GM12878 (cell line): Measurements from ENCODE around the gene SLC22A7. TPM values are rescaled to one million over a fixed set of nuclear protein-coding genes. Genes with fewer than 3 reads are reported as not detected.

ENCODE experiments used
- ATAC-seq: fragments of 200-7000 bp; cut with Tn5 transposase; 3 replicates; pipeline ENCODE4 v1.9.1; 2020; ENCODE audit warnings: mild to moderate bottlenecking, moderate library complexity
- BruUV-seq: library from RNA; stranded (reverse); fragments of 400-500 nt; replicated peaks from 2 replicates; lab custom pipeline; 2021; lab: Mats Ljungman, UMichigan
- CTCF ChIA-PET: fragments of 300-600 bp; sonication (Branson Sonifier 250); formaldehyde crosslinking; extraction: SDS; loops from one replicate; lab custom pipeline; 2021; ENCODE audit warnings: inconsistent platforms; lab: Yijun Ruan, JAX
- POLR2A ChIA-PET: fragments of 350-600 bp; formaldehyde crosslinking; extraction: SDS; loops from one replicate; lab custom pipeline; 2021; ENCODE audit warnings: inconsistent platforms; lab: Charles Lee
- RAD21 ChIA-PET: fragments of 300-600 bp; sonication (Branson Sonifier 250); formaldehyde crosslinking; loops from one replicate; lab custom pipeline; 2023; ENCODE audit warnings: antibody characterized with exemption; ENCODE audit not compliant: unreplicated experiment; lab: Charles Lee
- SMC1A ChIA-PET: fragments of 300-600 bp; sonication (Branson Sonifier 250); formaldehyde crosslinking; loops from one replicate; lab custom pipeline; 2023; ENCODE audit not compliant: unreplicated experiment, uncharacterized antibody; lab: Charles Lee
- DNase-seq: peaks from one replicate; pipeline ENCODE4 v3.0.0-alpha.2; 2011; ENCODE audit warnings: low read depth, low spot score
- FAIRE-seq: peaks from 3 replicates; lab custom pipeline; 2011; peaks lifted over from hg19 to GRCh38; lab: Jason Lieb, UNC
- H2AFZ ChIP-seq: 2 replicates; pipeline ENCODE4 v1.6.0; 2011; ENCODE audit warnings: low read depth, low read length, control low read depth; ENCODE audit not compliant: control insufficient read depth
- H3K27ac ChIP-seq: 2 replicates; pipeline ENCODE4 v1.5.1; 2011; ENCODE audit warnings: control low read depth; ENCODE audit not compliant: control insufficient read depth, insufficient read depth
- H3K27me3 ChIP-seq, 2 experiments: replicated peaks in 1 of 2; 2 replicates each; pipeline versions ENCODE4 v1.6.0 to v1.6.1; 2011; ENCODE audit warnings: low read length in 1 of 2; ENCODE audit not compliant: control insufficient read depth in 2 of 2, insufficient read depth in 2 of 2
- H3K36me3 ChIP-seq, 2 experiments: 2 replicates each; pipeline ENCODE4 v1.5.1; 2011; ENCODE audit warnings: low read length in 1 of 2; ENCODE audit not compliant: control insufficient read depth in 2 of 2, insufficient read depth in 2 of 2
- H3K4me1 ChIP-seq: 2 replicates; pipeline ENCODE4 v1.6.1; 2011; ENCODE audit warnings: mild to moderate bottlenecking, low read length, moderate library complexity, mixed read lengths; ENCODE audit not compliant: control insufficient read depth, insufficient read depth
- H3K4me2 ChIP-seq: 2 replicates; pipeline ENCODE4 v1.6.0; 2011; ENCODE audit warnings: control low read depth; ENCODE audit not compliant: control insufficient read depth, insufficient read depth
- H3K4me3 ChIP-seq: fragments of 200-600 bp; sonication (generic); 2 replicates; pipeline ENCODE4 v1.5.1; 2016
- H3K79me2 ChIP-seq: 2 replicates; pipeline ENCODE4 v1.6.0; 2011; ENCODE audit warnings: low read length; ENCODE audit not compliant: control insufficient read depth, insufficient read depth
- H3K9ac ChIP-seq: 2 replicates; pipeline ENCODE4 v1.8.0; 2011; ENCODE audit warnings: low read length, control low read depth, mixed read lengths; ENCODE audit not compliant: control insufficient read depth, insufficient read depth
- H3K9me3 ChIP-seq: replicated peaks from 3 replicates; pipeline ENCODE4 v1.5.1; 2011; ENCODE audit warnings: mild to moderate bottlenecking, low read length; ENCODE audit not compliant: control insufficient read depth, insufficient read depth
- H4K20me1 ChIP-seq: 2 replicates; pipeline ENCODE4 v1.6.0; 2011; ENCODE audit not compliant: control insufficient read depth, insufficient read depth
- BMI1 ChIP-seq: fragments of 450-650 bp; IDR thresholded peaks from 2 replicates; pipeline ENCODE4 v1.6.1; 2016; ENCODE audit warnings: mild to moderate bottlenecking, moderate library complexity, borderline replicate concordance
- CREM ChIP-seq: IDR thresholded peaks from 2 replicates; pipeline ENCODE4 v1.6.1; 2014; ENCODE audit warnings: antibody characterized with exemption, low read depth
- NR2F1 ChIP-seq: fragments of 450-650 bp; conservative IDR thresholded peaks from 2 replicates; pipeline ENCODE4 v1.6.1; 2017; ENCODE audit warnings: mild to moderate bottlenecking
- SIN3A ChIP-seq: IDR thresholded peaks from 2 replicates; pipeline ENCODE4 v1.6.1; 2012; ENCODE audit warnings: low read depth, low read length, improper control_type of control experiment
- SMC3 ChIP-seq: IDR thresholded peaks from 2 replicates; pipeline ENCODE4 v1.6.1; 2011; ENCODE audit warnings: low read length, improper control_type of control experiment, borderline replicate concordance
- WGBS: methylation state at CpG from one replicate; pipeline ENCODE4 v1.1.6; 2016; ENCODE audit warnings: low lambda C conversion rate; ENCODE audit not compliant: insufficient replicate concordance, insufficient coverage; ENCODE audit errors: missing lambda C conversion rate; 5-methylcytosine and 5-hydroxymethylcytosine counted together
- in situ Hi-C: fragments of 300-500 bp; cut with MboI; formaldehyde crosslinking; loops from 9 replicates; pipeline ENCODE4 v1.14.3; 2018; ENCODE audit warnings: mixed read lengths
- intact Hi-C: fragments of 100-400 bp; cut with micrococcal nuclease; formaldehyde crosslinking; loops from one replicate; pipeline ENCODE4 v1.14.2; 2022; ENCODE audit not compliant: unreplicated experiment
- polyA plus RNA-seq, 11 experiments: library from polyadenylated mRNA; depleted of rRNA in 4 of 11; unstranded in 6 of 11; stranded (reverse) in 5 of 11; fragments of >200 nt; fragmentation: Nextera tagmentation in 4 of 11; fragmentation: Illumina TruSeq in 1 of 11; extraction: Ambion mirVana in 4 of 11; extraction: Trizol in 1 of 11; gene quantifications; 1 replicate in 1 of 11; 2 replicates in 10 of 11; pipeline versions ENCODE4 v1.2.1 to v1.2.3, GENCODE V29; 2011 to 2016; ENCODE audit warnings: inconsistent platforms in 2 of 11, missing spikeins in 2 of 11, low read depth in 1 of 11
- total RNA-seq, 4 experiments: library from RNA; depleted of rRNA in 3 of 4; stranded (reverse); fragments of >200 nt in 3 of 4; fragmentation: Illumina TruSeq in 1 of 4; extraction: Trizol in 1 of 4; gene quantifications; 2 replicates each; pipeline versions ENCODE4 v1.2.1 to v1.2.3, GENCODE V29; 2013 to 2021
- TF ChIP-seq, protein P1 (sequence below): fragments of 450-650 bp; IDR thresholded peaks from 2 replicates; pipeline ENCODE4 v1.6.1; 2016; ENCODE audit warnings: mild to moderate bottlenecking
- TF ChIP-seq, protein P2 (sequence below): IDR thresholded peaks from 2 replicates; pipeline ENCODE4 v1.6.1; 2012; ENCODE audit warnings: improper control_type of control experiment, low read depth, low read length; ENCODE audit not compliant: insufficient replicate concordance
- TF ChIP-seq, protein P3 (sequence below): fragments of 450-650 bp; IDR thresholded peaks from 2 replicates; pipeline ENCODE4 v1.6.1; 2018; ENCODE audit warnings: mild to moderate bottlenecking, low read depth, moderate library complexity; ENCODE audit not compliant: partially characterized antibody

The SLC22A7 gene
- total and polyA plus RNA-seq, 10 of the 15 experiments (the other 5 are each of a cell fraction or from before 2014, with no cell fraction given), result 0.08 to 0.31 TPM; not detected in 8

DNA sequence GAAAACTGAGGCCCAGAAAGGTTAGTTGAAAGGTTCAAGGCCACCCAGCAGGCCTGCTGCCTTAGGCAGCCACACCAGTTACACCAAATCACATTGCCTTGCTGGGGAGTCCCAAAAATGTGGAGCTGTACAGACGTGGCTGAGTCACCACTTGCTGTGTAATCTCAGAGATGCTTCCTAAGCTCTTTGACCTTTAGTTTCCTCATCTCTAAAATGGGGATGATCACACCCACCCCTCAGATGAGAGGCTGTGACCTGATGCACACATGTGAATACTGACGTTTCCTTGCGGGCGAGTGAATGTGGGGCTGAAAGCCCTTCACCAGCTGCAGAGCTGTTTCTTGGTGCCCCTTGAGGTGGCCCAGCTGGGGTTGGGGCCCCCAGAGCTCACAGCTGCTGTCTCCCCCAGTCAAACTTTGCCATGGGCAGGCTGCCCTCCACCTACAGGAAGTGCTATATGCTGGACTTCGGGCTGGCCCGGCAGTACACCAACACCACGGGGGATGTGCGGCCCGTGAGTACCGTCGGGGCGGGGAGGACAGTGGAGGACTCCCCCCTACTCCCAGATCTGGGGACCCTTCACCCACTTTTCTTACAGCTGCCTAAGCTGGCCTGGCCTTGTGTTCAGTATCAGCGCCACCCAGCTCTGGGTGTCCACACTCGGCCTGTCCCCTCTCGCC, 43.8 kb upstream of the SLC22A7 start:
- peaks cover 0 to 3% of the 10 kb centered on the region in 2 experiments; a peak in 1 of 4 replicates for H3K27me3 ChIP-seq
- in situ Hi-C loops, result no loop called here

More for the DNA sequence above, 43.8 kb upstream of the SLC22A7 start:
- Histone ChIP-seq H3K79me2 (no peaks in the 10 kb centered on the region), H3K4me1 (peaks cover 16% of the 10 kb centered on the region), H3K4me3 (no peak overlapping the region), H3K9ac (no peak overlapping the region), H3K9me3 (no peaks in the 10 kb centered on the region), H2AFZ (no peak overlapping the region), H3K27ac (no peak overlapping the region), H3K36me3 (no peaks in the 10 kb centered on the region), H3K4me2 (no peak overlapping the region), H4K20me1 (no peaks in the 10 kb centered on the region)
- ChIA-PET POLR2A (interaction anchor here (1.1 kb wide), 1 partner anchor 9 kb away, joined by 3 read pairs; no protein-coding TSS in a partner anchor), RAD21 (no interaction called here), CTCF (no interaction called here), SMC1A (interaction anchor here (0.8 kb wide), 1 partner anchor 67 kb away, joined by 3 read pairs; no protein-coding TSS in a partner anchor)
- no TSS peak for BruUV-seq
- FAIRE-seq (no peak), DNase-seq (no peak), ATAC-seq (peak; percentile 17; the same call in 2 of the 3 replicates)
- intact Hi-C loops, result no loop called here
- TF ChIP-seq NR2F1 (no peak), SMC3 (no peak), SIN3A (no peak), CREM (no peak), BMI1 (no peak)
- TF ChIP-seq, protein P1, sequence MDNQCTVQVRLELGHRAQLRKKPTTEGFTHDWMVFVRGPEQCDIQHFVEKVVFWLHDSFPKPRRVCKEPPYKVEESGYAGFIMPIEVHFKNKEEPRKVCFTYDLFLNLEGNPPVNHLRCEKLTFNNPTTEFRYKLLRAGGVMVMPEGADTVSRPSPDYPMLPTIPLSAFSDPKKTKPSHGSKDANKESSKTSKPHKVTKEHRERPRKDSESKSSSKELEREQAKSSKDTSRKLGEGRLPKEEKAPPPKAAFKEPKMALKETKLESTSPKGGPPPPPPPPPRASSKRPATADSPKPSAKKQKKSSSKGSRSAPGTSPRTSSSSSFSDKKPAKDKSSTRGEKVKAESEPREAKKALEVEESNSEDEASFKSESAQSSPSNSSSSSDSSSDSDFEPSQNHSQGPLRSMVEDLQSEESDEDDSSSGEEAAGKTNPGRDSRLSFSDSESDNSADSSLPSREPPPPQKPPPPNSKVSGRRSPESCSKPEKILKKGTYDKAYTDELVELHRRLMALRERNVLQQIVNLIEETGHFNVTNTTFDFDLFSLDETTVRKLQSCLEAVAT, result no peak
- TF ChIP-seq, protein P2, sequence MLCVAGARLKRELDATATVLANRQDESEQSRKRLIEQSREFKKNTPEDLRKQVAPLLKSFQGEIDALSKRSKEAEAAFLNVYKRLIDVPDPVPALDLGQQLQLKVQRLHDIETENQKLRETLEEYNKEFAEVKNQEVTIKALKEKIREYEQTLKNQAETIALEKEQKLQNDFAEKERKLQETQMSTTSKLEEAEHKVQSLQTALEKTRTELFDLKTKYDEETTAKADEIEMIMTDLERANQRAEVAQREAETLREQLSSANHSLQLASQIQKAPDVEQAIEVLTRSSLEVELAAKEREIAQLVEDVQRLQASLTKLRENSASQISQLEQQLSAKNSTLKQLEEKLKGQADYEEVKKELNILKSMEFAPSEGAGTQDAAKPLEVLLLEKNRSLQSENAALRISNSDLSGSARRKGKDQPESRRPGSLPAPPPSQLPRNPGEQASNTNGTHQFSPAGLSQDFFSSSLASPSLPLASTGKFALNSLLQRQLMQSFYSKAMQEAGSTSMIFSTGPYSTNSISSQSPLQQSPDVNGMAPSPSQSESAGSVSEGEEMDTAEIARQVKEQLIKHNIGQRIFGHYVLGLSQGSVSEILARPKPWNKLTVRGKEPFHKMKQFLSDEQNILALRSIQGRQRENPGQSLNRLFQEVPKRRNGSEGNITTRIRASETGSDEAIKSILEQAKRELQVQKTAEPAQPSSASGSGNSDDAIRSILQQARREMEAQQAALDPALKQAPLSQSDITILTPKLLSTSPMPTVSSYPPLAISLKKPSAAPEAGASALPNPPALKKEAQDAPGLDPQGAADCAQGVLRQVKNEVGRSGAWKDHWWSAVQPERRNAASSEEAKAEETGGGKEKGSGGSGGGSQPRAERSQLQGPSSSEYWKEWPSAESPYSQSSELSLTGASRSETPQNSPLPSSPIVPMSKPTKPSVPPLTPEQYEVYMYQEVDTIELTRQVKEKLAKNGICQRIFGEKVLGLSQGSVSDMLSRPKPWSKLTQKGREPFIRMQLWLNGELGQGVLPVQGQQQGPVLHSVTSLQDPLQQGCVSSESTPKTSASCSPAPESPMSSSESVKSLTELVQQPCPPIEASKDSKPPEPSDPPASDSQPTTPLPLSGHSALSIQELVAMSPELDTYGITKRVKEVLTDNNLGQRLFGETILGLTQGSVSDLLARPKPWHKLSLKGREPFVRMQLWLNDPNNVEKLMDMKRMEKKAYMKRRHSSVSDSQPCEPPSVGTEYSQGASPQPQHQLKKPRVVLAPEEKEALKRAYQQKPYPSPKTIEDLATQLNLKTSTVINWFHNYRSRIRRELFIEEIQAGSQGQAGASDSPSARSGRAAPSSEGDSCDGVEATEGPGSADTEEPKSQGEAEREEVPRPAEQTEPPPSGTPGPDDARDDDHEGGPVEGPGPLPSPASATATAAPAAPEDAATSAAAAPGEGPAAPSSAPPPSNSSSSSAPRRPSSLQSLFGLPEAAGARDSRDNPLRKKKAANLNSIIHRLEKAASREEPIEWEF, result no peak
- TF ChIP-seq, protein P3, sequence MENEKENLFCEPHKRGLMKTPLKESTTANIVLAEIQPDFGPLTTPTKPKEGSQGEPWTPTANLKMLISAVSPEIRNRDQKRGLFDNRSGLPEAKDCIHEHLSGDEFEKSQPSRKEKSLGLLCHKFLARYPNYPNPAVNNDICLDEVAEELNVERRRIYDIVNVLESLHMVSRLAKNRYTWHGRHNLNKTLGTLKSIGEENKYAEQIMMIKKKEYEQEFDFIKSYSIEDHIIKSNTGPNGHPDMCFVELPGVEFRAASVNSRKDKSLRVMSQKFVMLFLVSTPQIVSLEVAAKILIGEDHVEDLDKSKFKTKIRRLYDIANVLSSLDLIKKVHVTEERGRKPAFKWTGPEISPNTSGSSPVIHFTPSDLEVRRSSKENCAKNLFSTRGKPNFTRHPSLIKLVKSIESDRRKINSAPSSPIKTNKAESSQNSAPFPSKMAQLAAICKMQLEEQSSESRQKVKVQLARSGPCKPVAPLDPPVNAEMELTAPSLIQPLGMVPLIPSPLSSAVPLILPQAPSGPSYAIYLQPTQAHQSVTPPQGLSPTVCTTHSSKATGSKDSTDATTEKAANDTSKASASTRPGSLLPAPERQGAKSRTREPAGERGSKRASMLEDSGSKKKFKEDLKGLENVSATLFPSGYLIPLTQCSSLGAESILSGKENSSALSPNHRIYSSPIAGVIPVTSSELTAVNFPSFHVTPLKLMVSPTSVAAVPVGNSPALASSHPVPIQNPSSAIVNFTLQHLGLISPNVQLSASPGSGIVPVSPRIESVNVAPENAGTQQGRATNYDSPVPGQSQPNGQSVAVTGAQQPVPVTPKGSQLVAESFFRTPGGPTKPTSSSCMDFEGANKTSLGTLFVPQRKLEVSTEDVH, result no peak
- WGBS, result 84% methylated on average over 13 of the region's 15 CpGs
